NCI-H446 (cell line): ENCODE measurements around the gene CORO6.

ENCODE experiments used
- DNase-seq, 2 experiments: peaks; one replicate each; lab custom pipeline; 2025; lab: John Stamatoyannopoulos, UW

Gene CORO6

DNA sequence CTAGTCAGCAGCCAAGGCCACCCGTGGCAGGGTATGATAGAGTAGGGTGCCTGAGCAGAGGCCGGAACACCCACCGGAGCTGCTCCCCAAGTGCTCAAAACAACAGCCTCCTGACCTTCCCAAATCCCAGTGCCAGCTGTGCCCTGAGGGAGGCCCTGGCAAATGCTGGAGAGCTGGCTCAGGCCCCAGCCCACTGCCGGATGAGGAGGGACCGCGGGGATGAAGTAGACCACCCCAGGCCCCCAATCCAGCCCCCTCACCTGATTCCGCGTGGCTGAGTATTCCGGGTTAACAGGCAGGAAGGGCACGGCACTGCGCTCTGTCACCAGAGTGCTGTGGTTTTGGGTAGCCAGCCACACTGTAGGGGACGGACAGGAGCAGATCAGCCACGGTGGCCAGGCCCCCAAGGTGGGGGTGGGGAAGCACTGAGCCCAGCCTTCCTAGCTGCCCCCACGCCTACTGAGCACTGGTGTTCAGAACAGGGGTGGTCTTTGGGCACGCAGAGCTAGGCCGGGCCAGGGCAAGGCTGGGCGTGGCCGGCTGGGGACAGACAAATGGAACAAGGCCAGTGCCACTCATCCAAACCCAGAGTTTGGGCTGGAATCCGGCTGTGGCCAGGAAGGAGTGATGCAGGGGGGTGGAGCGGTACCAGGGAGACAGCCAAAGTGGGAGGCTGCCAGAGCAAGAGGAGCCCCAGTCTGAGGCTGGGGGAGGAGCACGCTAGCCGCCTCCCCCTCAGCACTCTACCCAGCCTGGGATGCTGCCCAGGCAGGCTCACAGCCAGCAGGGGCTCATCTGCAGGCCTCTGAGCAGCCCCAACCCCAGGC lies 45.1 kb downstream of the CORO6 start:
- DNase-seq = no peak

DNA sequence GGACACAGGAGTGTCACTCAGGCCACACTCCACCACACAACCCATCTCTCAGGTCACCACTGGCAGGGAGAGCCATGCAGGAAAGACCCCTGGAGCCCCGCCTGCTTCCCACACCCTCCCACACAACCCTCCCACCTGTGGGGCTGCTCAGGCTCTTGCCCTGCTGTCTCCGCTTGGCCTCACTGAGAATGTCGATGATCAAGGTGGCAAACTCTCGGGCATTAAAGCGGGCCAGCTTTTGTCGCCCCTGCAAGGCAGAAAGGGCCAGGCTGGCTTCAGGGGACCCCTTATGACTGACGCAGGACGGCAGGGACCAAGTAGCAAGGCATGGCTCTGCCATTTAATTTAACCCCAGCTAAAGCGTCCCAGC lies 45.7 kb downstream of the CORO6 start:
- DNase-seq = no peak

- DNase-seq = no peak
Observed at GRCh38 chr17:29576214-29577000, 46.3 kb downstream of the CORO6 start.

- no peak for DNase-seq
Observed at GRCh38 chr17:29575511-29576213, 47.0 kb downstream of the CORO6 start.

DNA sequence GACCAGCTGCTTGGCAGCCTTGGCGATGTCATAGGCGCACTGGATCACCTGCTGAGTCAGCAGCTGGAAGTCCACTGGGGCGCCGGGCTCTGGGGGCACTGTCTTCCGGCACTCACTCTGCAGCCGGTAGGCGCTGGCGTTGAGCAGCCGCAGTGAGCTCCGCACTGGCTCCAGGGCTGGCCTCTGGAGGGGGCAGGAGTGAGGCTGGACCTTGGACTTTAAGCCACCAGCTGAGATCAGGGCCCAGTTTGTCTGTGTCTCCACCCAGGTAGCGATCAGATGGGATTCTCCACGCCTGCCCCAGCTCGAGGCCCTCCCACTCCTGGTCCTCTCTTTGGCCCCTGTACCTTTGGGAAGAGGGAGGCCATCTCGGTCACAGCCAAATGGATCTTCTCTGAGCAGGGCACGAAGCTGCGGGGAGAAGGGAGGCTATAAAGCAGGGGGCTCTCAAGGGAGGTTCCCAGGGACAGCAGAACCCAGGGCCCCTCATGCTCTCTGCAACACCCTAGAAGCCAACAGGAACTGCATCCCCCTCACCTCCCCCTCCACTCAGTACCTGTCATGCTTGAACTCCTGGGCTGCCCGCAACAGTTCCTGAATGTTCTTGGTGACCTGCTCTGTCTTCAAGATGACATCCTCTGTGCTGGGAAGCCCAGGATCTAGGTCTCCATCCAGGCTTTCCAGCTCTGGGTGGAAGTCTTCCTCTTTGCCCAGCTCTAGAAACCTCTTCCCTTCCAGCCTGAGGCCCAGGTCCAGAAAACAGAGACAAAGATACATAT lies 47.8 kb downstream of the CORO6 start:
- no peak for DNase-seq

DNA sequence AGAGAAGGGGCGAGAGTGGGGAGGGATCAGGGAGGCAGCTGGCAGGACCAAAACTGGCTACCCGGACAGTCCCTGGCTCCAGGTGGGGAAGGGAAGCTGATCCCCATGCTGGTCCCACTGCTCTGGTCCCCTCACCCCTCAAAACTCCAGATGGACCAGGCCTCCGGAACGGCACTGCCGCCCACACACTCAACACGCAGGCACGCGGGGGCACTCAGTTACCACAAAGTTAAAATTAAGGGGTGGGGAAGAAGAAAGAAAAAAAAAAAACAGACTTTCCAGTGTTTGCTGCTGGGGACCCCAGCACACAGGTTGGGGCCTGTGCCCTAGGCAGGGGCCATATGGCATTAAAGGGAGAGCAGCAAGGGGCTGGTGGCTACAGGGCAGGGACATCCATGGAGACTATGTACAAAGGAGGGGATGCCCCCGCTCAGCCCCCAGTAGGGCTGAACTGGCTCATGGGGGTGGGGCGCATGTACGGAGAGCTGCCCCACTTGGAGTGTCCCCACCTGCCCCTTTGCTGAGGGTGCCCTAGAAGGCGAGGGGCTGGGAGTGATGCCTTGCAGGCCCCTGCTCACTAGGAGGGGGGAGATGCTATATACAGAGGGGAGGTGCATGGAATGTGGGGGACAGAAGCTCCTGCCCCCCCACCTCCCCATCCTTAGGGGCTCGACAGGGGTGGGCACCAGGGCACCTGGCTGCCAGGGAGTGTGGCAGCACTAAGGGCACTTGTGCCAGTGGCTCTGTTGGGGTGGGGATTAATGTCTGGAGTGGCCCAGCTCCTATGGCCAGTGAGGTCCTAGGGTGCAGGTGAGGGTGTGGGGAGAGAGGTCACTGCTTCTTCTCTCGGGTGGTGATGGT lies 48.6 kb downstream of the CORO6 start:
- no peak for DNase-seq

DNA sequence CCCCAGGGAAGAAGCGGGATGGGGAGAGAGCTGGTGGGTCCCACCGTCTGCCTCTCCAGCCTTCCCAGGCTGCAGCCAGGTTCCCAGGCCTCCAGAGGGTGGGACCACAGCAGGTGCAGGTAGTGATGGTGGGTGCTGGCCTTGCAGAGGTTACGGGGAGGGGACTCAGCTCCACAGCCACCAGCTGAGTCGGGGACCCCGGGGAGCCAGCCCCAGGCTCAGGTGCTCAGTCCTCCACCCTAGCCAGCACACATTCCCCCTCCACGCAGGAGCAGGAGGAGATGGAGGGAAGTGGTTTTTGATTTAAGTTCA lies 49.2 kb downstream of the CORO6 start:
- no peak for DNase-seq

DNA sequence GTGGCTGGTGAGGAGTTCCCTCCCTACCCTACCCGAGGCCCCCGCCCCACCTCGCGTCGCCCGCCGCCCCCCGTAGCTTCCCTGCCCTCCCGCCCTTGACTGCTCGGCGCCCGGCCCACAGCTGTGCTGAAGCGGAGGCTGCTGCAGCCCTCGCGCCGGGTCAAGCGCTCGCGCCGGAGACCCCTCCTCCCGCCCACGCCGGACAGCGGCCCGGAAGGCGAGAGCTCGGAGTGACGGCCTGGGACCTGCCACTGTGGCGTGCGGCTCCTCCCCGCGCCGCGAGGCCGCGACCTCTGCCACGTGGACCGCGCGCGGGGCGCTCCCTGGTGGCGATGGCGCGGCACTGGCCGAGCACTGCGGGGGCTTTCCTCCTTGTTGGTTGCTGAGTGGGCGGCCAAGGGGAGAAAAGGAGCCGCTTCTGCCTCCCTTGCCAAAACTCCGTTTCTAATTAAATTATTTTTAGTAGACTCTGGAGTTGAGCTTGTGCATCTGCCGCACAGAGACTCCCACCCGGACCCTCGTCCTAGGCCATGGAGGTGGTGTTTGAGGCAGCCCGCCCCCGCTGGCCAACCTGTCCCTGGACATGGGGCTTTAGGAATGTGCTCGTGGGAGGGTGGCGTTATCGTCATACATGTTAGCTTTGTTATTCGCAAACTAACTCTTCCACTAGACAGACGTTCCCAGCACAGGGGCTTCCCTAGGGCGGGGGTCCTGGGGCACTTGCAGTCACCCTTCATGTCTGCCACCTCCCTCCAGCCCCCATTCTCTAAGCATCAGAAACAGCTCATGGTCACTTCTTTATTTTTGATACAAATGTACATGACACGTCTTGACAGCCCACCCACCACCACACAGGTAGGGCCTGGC lies 49.8 kb downstream of the CORO6 start:
- no peak for DNase-seq

GRCh38 chr17:29571883-29572681 lies 50.6 kb downstream of the CORO6 start:
- no peak for DNase-seq

DNA sequence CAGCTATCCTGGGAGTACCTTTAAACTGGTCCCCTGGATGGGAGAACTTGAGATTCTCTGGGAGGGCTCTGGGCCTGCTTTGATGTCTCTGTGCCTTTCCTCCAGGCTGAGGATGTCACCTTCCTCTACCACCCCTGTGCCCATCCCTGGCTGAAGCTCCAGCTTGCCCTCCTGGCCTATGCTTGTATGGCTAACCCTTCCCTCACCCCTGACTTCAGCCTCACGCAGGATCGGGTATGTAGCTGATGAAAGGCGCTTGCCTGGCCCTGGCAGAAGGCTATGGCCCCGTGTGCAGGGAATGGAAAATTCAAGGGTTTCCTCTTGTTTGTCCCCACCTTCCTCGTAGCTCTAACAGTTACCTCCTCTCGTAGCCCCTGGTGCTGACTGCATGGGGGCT lies 51.2 kb downstream of the CORO6 start:
- no peak for DNase-seq

- DNase-seq = no peak
Observed at GRCh38 chr17:29570521-29570920, 52.2 kb downstream of the CORO6 start.

- no peak for DNase-seq
Observed at GRCh38 chr17:29569245-29569950, 53.3 kb downstream of the CORO6 start.

GRCh38 chr17:29568331-29569244 lies 54.1 kb downstream of the CORO6 start, which contains the start of gene TP53I13:
Gene TP53I13 (plus strand): TSS chr17:29568701. CDS start chr17:29568759, 58 bp downstream.
- DNase-seq = peak; percentile 26 to 84

GRCh38 chr17:29567554-29568330 lies 55.0 kb downstream of the CORO6 start:
- DNase-seq = no peak

DNA sequence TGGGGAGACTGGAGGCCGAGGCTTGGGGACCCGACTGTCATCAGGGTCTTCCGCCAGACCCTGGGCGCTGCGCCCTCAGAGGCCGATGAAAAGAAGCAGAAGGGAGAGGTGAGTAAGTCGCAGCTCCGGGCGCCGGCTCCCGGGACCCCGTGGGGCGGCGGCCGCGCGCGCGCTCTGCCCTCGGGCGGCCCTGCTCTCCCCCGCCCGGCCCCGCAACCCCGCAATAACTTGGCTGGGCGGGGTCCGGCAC lies 55.5 kb downstream of the CORO6 start:
- no peak for DNase-seq

- peak in 1 of 2 experiments; percentile 31 for DNase-seq
Observed at GRCh38 chr17:29566473-29567303, 56.0 kb downstream of the CORO6 start, which contains the start of gene ABHD15. Gene ABHD15 (minus strand): TSS chr17:29567037. CDS start chr17:29566966, 71 bp downstream.
